GM13976 (cell line): ENCODE measurements around the gene AGPAT2.
A peak's percentile ranks its signal among the peaks of the same experiment; 100 is the strongest.

ENCODE experiments used
- DNase-seq: peaks from one replicate; pipeline ENCODE4 v3.0.0; 2012; ENCODE audit warnings: low spot score
- in situ Hi-C: fragments of 300-500 bp; cut with MboI; formaldehyde crosslinking; loops from one replicate; pipeline ENCODE4 v1.12.0; 2022; ENCODE audit warnings: low sequenced_read_pairs, mixed read lengths, inconsistent platforms; ENCODE audit not compliant: unreplicated experiment
- TF ChIP-seq, protein P1 (sequence below): IDR thresholded peaks from 2 replicates; pipeline ENCODE4 v1.5.1; 2012; ENCODE audit warnings: borderline replicate concordance, mild to moderate bottlenecking; ENCODE audit not compliant: insufficient read depth; ENCODE audit errors: extremely low read depth, missing control alignments, control extremely low read depth

Gene AGPAT2

GRCh38 chr9:136729144-136729543 lies 41.9 kb upstream of the AGPAT2 start:
- DNase-seq: no peak
- TF ChIP-seq, protein P1, sequence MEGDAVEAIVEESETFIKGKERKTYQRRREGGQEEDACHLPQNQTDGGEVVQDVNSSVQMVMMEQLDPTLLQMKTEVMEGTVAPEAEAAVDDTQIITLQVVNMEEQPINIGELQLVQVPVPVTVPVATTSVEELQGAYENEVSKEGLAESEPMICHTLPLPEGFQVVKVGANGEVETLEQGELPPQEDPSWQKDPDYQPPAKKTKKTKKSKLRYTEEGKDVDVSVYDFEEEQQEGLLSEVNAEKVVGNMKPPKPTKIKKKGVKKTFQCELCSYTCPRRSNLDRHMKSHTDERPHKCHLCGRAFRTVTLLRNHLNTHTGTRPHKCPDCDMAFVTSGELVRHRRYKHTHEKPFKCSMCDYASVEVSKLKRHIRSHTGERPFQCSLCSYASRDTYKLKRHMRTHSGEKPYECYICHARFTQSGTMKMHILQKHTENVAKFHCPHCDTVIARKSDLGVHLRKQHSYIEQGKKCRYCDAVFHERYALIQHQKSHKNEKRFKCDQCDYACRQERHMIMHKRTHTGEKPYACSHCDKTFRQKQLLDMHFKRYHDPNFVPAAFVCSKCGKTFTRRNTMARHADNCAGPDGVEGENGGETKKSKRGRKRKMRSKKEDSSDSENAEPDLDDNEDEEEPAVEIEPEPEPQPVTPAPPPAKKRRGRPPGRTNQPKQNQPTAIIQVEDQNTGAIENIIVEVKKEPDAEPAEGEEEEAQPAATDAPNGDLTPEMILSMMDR: no peak
- in situ Hi-C loops: no loop called here

- no peak for DNase-seq
These were observed 41.4 kb upstream of the AGPAT2 start for GRCh38 chr9:136728548-136729123.

DNA sequence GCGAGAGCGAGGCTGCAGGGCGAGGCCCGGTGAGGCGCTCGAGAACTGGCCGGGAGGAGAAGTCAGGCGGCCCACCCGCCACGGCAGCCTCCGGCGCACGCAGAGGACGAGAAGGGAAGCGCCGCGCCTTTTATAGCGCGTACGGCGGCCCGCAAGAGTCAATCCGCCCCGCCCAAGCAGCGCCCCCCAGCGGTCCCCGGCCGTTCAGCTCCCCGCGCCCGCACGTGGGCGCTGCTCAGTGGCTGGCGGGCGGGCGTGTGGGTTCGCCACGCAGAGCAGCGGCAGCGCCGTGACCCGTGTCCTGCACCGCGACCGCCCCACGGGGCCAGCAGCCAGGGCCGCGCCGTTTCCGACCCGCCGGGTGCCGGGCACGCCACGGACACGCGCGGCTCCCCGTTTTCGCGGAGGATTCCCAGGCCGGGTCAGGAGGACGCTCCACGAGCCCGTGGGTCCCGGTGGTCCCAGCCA lies 40.9 kb upstream of the AGPAT2 start:
- in situ Hi-C loops: no loop called here
- TF ChIP-seq, protein P1: peak; percentile 98
- DNase-seq: peak; percentile 97

More at GRCh38 chr9:136728548-136729123, 41.4 kb upstream of the AGPAT2 start:
- TF ChIP-seq, protein P1: no peak
- in situ Hi-C loops: no loop called here

DNA sequence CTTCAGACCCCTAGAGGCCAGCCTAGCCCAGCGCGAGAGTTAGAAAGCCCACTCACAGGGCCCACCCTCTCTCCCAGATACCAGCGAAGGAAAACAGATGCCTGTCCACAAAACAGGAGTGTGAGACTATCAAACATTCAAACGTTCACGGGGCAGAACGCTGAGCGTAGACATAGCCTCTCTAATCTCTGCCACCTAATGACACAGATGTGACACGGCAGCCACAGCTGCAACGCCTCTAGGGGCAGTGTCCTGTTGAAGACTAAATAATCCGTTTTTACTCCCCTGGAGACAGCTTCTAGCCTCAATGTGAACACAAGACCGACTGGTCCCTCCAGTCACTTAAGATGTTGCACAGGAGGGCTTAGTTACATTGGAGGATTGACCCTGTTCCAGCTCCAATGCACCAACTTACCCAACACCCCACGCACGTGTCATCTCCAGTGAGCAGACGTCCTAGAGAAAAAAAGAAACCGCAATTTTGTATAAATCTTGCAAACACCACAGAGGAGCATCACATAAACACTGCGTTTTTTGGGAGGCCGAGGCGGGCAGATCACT lies 39.5 kb upstream of the AGPAT2 start:
- TF ChIP-seq, protein P1: peak; percentile 75
- peak; percentile 81 for DNase-seq
- in situ Hi-C loops: no loop called here

DNA sequence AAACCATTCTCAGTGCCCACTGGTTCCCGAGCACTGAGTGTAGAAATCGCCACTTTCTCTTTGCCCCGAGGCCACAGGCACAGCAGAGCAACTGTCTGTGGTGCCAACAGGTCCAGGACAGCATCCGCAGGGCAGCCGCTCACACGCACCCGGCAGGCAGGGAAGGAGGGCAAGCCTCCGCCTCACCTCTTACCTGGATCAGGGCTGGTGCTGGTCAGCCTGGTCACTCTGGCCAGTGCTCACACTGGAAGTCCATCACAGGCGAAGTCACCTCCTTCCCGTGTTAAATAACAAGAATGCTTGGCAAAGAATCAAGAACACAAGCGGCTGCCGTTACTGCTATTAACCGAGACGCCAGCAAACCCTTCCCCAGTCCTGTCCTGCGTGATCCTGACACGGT lies 38.9 kb upstream of the AGPAT2 start:
- no peak for DNase-seq
- TF ChIP-seq, protein P1: no peak
- in situ Hi-C loops: no loop called here

GRCh38 chr9:136725612-136726011 lies 38.4 kb upstream of the AGPAT2 start:
- no peak for DNase-seq
- in situ Hi-C loops: no loop called here
- TF ChIP-seq, protein P1: no peak
